Activated CD8-positive, alpha-beta memory T cell treated with anti-CD3 and anti-CD28 coated beads, Interleukin-2, amount 10 ng/mL, durations not matched to agents 7 days and 5 days (primary cell): ENCODE data around the gene TXNDC11. TPM values are rescaled to one million over a fixed set of nuclear protein-coding genes. Genes with fewer than 3 reads are reported as not detected.

Experiments
- ATAC-seq: fragments of 150-1000 bp; cut with Tn5 transposase; one replicate; pipeline ENCODE4 v1.10.0; 2021; ENCODE audit warnings: moderate library complexity
- CTCF ChIA-PET: fragments of 350-600 bp; sonication (Branson Sonifier 250); formaldehyde crosslinking; loops from one replicate; lab custom pipeline; 2021; ENCODE audit warnings: antibody characterized with exemption; lab: Charles Lee
- DNase-seq: peaks from one replicate; pipeline ENCODE4 v3.0.0-alpha.2; 2020
- H3K27ac Mint-ChIP-seq: one replicate; pipeline ENCODE4 v1.8.0; 2021; ENCODE audit warnings: mild to moderate bottlenecking, mixed read lengths
- H3K27me3 Mint-ChIP-seq: one replicate; pipeline ENCODE4 v1.8.0; 2021; ENCODE audit warnings: mixed read lengths
- H3K36me3 Mint-ChIP-seq: one replicate; pipeline ENCODE4 v1.8.0; 2021; ENCODE audit warnings: mild to moderate bottlenecking, mixed read lengths
- H3K4me1 Mint-ChIP-seq: one replicate; pipeline ENCODE4 v1.8.0; 2021; ENCODE audit warnings: mixed read lengths
- H3K4me3 Mint-ChIP-seq: one replicate; pipeline ENCODE4 v1.8.0; 2021; ENCODE audit warnings: mild to moderate bottlenecking, moderate library complexity, mixed read lengths
- H3K9me3 Mint-ChIP-seq: one replicate; pipeline ENCODE4 v1.8.0; 2022; ENCODE audit warnings: low read depth, mixed read lengths
- total RNA-seq, 2 experiments: library from RNA; stranded (reverse); gene quantifications; one replicate each; pipeline ENCODE4 v1.2.3, GENCODE V29; 2021

Gene TXNDC11
- total RNA-seq, 2 experiments from 2014 or later, result 41.3 to 47.2 TPM

DNA sequence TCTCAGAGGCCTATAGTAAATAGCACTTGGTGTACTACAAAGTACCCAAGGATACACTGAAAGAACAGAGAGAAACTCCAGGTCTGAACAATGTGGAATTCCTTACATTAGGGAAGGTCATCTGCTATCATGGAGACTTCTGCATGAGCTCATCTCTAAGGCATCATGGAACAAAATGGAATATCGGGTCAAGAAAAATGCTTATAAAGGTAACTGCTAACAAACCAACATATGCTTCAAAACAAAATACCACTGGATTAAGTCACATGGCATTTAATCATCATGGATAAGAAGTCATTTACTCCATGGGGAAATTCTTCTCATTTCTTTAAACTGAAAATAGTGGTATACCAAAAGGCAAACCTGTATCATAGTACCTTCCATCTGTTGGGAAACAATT is 34.2 kb downstream of the TXNDC11 start:
- no peak overlapping the region for H3K27ac Mint-ChIP-seq
- no peaks in the 10 kb centered on the region for H3K27me3 Mint-ChIP-seq
- no peak overlapping the region for H3K4me3 Mint-ChIP-seq
- H3K9me3 Mint-ChIP-seq, result no peaks in the 10 kb centered on the region
- ATAC-seq (no peak), DNase-seq (no peak)
- CTCF ChIA-PET, result interaction anchor here (0.9 to 1.6 kb wide), 7 partner anchors 12 to 312 kb away, joined by 3 to 4 read pairs (median 4); partner anchors contain the start of gene ZC3H7A
- H3K4me1 Mint-ChIP-seq, result peaks cover 16% of the 10 kb centered on the region
- H3K36me3 Mint-ChIP-seq, result peaks cover 34% of the 10 kb centered on the region

DNA sequence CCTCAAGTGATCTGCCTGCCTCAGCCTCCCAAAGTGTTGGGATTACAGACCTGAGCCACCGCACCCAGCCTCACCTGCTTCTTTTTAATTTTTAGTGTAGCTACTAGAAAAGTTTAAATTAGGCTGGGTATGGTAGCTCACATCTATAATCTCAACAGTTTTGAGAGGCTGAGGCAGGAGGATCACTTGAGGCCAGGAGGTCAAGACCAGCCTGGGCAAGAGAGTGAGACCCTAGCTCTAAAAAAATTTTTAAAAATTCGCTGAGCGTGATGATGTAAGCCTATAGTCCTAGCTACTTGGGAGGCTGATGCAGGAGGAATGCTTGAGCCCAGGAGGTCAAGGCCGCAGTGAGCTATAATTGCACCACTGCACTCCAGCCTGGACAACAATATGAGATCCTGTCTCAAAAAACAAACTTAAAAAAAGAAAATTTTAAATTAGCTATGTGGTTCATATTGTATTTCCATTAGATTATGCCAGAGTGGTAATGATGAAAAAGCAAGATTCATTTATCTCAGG is 34.9 kb downstream of the TXNDC11 start:
- CTCF ChIA-PET, result interaction anchor here (0.9 to 1.6 kb wide), 6 partner anchors 11 to 311 kb away, joined by 3 to 4 read pairs (median 4); no protein-coding TSS in a partner anchor
- no peak for ATAC-seq
- Mint-ChIP-seq H3K4me3 (no peak overlapping the region), H3K36me3 (peaks cover 39% of the 10 kb centered on the region), H3K27ac (no peak overlapping the region), H3K4me1 (peaks cover 21% of the 10 kb centered on the region), H3K27me3 (no peaks in the 10 kb centered on the region), H3K9me3 (no peaks in the 10 kb centered on the region)
- no peak for DNase-seq

- Mint-ChIP-seq H3K4me3 (no peak overlapping the region), H3K4me1 (peaks cover 19% of the 10 kb centered on the region)
- ATAC-seq, result no peak
Observed at GRCh38 chr16:11706180-11706742, 36.4 kb downstream of the TXNDC11 start.

GRCh38 chr16:11705311-11706025 is 37.2 kb downstream of the TXNDC11 start:
- Mint-ChIP-seq H3K27me3 (no peaks in the 10 kb centered on the region), H3K4me3 (no peak overlapping the region), H3K9me3 (no peaks in the 10 kb centered on the region), H3K4me1 (peaks cover 20% of the 10 kb centered on the region), H3K27ac (no peak overlapping the region), H3K36me3 (peaks cover 40% of the 10 kb centered on the region)
- CTCF ChIA-PET, result interaction anchor here (1.0 to 1.1 kb wide), 2 partner anchors 10 to 309 kb away, joined by 3 to 4 read pairs; no protein-coding TSS in a partner anchor
- ATAC-seq (no peak), DNase-seq (peak; percentile 0)

More at GRCh38 chr16:11706180-11706742, 36.4 kb downstream of the TXNDC11 start:
- H3K27me3 Mint-ChIP-seq, result no peaks in the 10 kb centered on the region
- peak; percentile 29 for DNase-seq
- H3K36me3 Mint-ChIP-seq, result peaks cover 39% of the 10 kb centered on the region
- H3K27ac Mint-ChIP-seq, result no peak overlapping the region
- CTCF ChIA-PET, result interaction anchor here (1.0 to 1.1 kb wide), 2 partner anchors 9 to 310 kb away, joined by 3 to 4 read pairs; no protein-coding TSS in a partner anchor
- H3K9me3 Mint-ChIP-seq, result no peaks in the 10 kb centered on the region

- no peak overlapping the region for H3K4me3 Mint-ChIP-seq
- CTCF ChIA-PET, result interaction anchor here (0.7 kb wide), 1 partner anchor 310 kb away, joined by 4 read pairs; no protein-coding TSS in a partner anchor
- no peaks in the 10 kb centered on the region for H3K27me3 Mint-ChIP-seq
- H3K4me1 Mint-ChIP-seq, result peaks cover 54% of the 10 kb centered on the region
- peaks cover 56% of the 10 kb centered on the region for H3K36me3 Mint-ChIP-seq
- H3K9me3 Mint-ChIP-seq, result no peaks in the 10 kb centered on the region
- ATAC-seq, result no peak
- no peak overlapping the region for H3K27ac Mint-ChIP-seq
- DNase-seq, result peak; percentile 36
Observed at GRCh38 chr16:11700264-11701029, 42.2 kb downstream of the TXNDC11 start.

DNA sequence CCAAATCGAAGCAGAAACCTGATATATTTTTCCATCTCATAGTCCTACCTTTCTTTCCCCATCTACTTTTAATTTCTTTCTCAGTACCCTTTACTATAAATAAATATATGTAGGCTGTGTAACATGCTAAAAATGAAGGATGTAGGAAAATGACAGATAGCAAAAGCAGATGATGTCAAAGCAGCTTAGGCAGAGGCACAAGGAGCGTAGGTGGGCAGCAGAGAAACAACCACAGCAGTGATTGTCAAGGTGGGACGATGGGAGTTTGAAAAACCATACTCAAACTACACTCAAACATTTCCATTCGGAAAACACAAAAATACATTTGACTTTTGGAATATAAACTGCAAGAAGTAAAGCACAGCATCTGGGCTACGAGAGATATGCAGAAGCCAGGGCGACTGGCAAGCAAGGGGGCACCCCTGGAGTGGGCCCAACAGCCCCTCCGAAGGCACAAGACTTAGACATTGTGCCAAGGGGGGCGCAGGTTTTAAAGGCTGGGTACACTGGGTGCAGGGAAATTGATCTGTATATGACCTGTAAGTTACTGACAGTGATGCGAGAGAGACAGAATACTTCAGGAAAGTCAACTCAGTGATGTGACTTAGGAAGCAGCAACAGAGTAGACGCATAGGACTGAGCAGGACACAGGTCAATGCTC is 43.3 kb downstream of the TXNDC11 start:
- H3K4me1 Mint-ChIP-seq, result peaks cover 56% of the 10 kb centered on the region
- no peak overlapping the region for H3K27ac Mint-ChIP-seq

DNA sequence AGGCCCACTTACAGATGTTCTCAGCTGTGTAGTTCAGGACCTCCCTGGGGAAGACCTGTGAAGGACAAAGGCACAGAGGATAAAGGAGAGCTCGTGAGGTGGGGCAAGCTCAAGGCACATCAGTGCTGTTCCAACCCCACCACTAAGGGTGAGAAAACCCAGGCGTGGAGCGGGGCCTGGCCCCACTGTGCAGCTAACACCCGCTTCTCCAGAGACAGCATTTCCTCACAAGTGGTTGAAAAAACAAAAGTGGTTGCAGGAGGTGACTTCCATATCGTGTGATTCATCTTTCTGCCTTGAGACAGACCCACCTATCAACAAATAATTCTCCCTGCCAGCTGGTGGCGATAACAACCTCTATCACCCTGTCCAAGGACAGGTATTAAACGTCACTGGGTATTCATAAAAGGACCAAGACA is 44.4 kb downstream of the TXNDC11 start:
- ATAC-seq (peak; percentile 57), DNase-seq (peak; percentile 54)
- peak overlapping the region; percentile 39 for H3K27ac Mint-ChIP-seq
- peaks cover 50% of the 10 kb centered on the region for H3K4me1 Mint-ChIP-seq
- CTCF ChIA-PET, result interaction anchor here (0.9 to 2.5 kb wide), 9 partner anchors 9 to 370 kb away, joined by 3 to 14 read pairs (median 4); partner anchors contain the start of gene TXNDC11
- H3K27me3 Mint-ChIP-seq, result no peaks in the 10 kb centered on the region
- peaks cover 51% of the 10 kb centered on the region for H3K36me3 Mint-ChIP-seq
- H3K9me3 Mint-ChIP-seq, result no peaks in the 10 kb centered on the region
- no peak overlapping the region for H3K4me3 Mint-ChIP-seq

More for the DNA sequence above, 43.3 kb downstream of the TXNDC11 start:
- ATAC-seq (no peak), DNase-seq (peak; percentile 30)
- Mint-ChIP-seq H3K27me3 (no peaks in the 10 kb centered on the region), H3K36me3 (peaks cover 57% of the 10 kb centered on the region), H3K9me3 (no peaks in the 10 kb centered on the region), H3K4me3 (no peak overlapping the region)
- CTCF ChIA-PET, result no interaction called here

- Mint-ChIP-seq H3K27ac (peak overlapping the region; percentile 37), H3K36me3 (peaks cover 48% of the 10 kb centered on the region), H3K4me3 (no peak overlapping the region), H3K9me3 (no peaks in the 10 kb centered on the region), H3K27me3 (no peaks in the 10 kb centered on the region), H3K4me1 (peaks cover 45% of the 10 kb centered on the region)
- ATAC-seq, result no peak
- DNase-seq, result peak; percentile 36
- CTCF ChIA-PET, result interaction anchor here (0.8 to 2.5 kb wide), 9 partner anchors 9 to 371 kb away, joined by 3 to 14 read pairs (median 4); partner anchors contain the start of gene TXNDC11
Observed at GRCh38 chr16:11697319-11697718, 45.3 kb downstream of the TXNDC11 start.

- peaks cover 42% of the 10 kb centered on the region for H3K4me1 Mint-ChIP-seq
- CTCF ChIA-PET, result interaction anchor here (0.8 to 2.5 kb wide), 5 partner anchors 11 to 300 kb away, joined by 3 to 14 read pairs (median 5); no protein-coding TSS in a partner anchor
- no peaks in the 10 kb centered on the region for H3K9me3 Mint-ChIP-seq
- ATAC-seq (peak; percentile 61), DNase-seq (peak; percentile 69)
- H3K27ac Mint-ChIP-seq, result peak overlapping the region; percentile 62
- no peaks in the 10 kb centered on the region for H3K27me3 Mint-ChIP-seq
- H3K36me3 Mint-ChIP-seq, result peaks cover 53% of the 10 kb centered on the region
- H3K4me3 Mint-ChIP-seq, result no peak overlapping the region
Observed at GRCh38 chr16:11696266-11697012, 46.2 kb downstream of the TXNDC11 start.

DNA sequence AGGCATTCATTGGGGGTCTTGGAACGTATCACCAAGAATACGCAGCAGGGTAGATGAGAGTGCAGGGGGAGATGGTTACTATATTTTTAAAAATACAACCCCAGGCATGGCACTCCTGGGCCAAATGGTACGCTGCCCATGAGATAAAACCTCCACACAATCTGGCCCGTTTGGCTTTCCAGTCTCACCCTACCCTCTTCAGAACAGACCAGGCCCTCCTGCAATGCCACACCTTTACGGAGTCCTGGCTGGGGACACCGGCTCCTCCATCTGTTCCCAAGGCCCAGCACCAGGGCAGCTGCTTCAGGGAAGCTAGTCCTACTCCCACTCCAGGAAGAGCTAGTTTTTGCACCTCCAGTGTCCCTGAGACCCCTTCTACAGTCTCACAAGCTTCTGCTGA is 50.0 kb downstream of the TXNDC11 start:
- Mint-ChIP-seq H3K27ac (no peak overlapping the region), H3K9me3 (no peaks in the 10 kb centered on the region), H3K27me3 (no peaks in the 10 kb centered on the region), H3K4me1 (peaks cover 40% of the 10 kb centered on the region), H3K4me3 (no peak overlapping the region), H3K36me3 (peaks cover 57% of the 10 kb centered on the region)
- CTCF ChIA-PET, result no interaction called here
- DNase-seq (peak; percentile 39), ATAC-seq (no peak)

DNA sequence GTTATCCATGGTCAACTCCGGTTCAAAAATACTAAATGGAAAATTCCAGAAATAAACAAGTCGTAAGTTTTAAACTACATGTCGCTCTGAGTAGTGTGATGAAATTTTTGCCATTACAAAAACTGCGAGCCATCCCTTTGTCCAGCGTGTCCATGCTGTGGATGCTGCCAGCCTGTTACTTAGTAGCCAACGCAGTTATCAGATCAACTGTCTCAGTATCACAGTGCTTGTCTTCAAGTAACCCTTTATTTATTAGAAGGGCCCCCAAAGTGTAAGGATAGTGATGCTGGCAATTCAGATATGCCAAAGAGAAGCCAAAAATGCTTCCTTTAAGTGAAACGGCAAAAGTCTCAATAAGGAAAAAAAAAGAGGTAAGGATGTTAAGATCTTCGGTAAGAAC is 50.5 kb downstream of the TXNDC11 start:
- Mint-ChIP-seq H3K4me3 (no peak overlapping the region), H3K27ac (no peak overlapping the region), H3K27me3 (no peaks in the 10 kb centered on the region), H3K4me1 (peaks cover 35% of the 10 kb centered on the region), H3K36me3 (peaks cover 58% of the 10 kb centered on the region), H3K9me3 (no peaks in the 10 kb centered on the region)
- DNase-seq (no peak), ATAC-seq (no peak)
- CTCF ChIA-PET, result interaction anchor here (2.5 kb wide), 1 partner anchor 161 kb away, joined by 12 read pairs; no protein-coding TSS in a partner anchor

DNA sequence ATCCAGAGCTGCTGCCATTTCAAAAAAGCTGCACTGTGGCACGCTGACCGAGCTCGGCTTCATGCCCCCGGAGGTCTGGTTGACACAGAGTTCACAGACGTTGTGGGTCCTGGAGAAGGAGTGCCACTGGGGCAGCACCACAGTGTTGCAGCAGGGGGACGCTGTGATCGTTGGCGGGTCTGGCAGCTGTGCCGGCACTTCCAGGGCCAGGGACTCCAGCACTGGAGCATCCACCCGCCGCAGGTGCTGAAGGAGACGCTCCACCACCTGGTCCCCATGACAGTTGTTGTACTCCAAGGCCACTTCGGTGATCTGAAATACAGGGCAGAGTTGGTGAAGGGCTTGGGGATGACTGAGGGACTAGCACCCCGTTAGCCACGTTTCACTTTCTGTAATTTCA is 50.9 kb downstream of the TXNDC11 start:
- CTCF ChIA-PET, result interaction anchor here (1.2 to 2.5 kb wide), 2 partner anchors 52 to 160 kb away, joined by 3 to 12 read pairs; no protein-coding TSS in a partner anchor
- Mint-ChIP-seq H3K4me3 (no peak overlapping the region), H3K27ac (no peak overlapping the region), H3K4me1 (peaks cover 31% of the 10 kb centered on the region), H3K9me3 (no peaks in the 10 kb centered on the region), H3K36me3 (peaks cover 58% of the 10 kb centered on the region), H3K27me3 (no peaks in the 10 kb centered on the region)
- peak; percentile 30 for DNase-seq
- ATAC-seq, result no peak
